Measurements from ENCODE around the gene RASSF3. TPM values are rescaled to one million over a fixed set of nuclear protein-coding genes. Genes with fewer than 3 reads are reported as not detected.
A peak's percentile ranks its signal among the peaks of the same experiment; 100 is the strongest.

Gene RASSF3, protein sequence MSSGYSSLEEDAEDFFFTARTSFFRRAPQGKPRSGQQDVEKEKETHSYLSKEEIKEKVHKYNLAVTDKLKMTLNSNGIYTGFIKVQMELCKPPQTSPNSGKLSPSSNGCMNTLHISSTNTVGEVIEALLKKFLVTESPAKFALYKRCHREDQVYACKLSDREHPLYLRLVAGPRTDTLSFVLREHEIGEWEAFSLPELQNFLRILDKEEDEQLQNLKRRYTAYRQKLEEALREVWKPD
- 29.5 TPM for total RNA-seq

DNA sequence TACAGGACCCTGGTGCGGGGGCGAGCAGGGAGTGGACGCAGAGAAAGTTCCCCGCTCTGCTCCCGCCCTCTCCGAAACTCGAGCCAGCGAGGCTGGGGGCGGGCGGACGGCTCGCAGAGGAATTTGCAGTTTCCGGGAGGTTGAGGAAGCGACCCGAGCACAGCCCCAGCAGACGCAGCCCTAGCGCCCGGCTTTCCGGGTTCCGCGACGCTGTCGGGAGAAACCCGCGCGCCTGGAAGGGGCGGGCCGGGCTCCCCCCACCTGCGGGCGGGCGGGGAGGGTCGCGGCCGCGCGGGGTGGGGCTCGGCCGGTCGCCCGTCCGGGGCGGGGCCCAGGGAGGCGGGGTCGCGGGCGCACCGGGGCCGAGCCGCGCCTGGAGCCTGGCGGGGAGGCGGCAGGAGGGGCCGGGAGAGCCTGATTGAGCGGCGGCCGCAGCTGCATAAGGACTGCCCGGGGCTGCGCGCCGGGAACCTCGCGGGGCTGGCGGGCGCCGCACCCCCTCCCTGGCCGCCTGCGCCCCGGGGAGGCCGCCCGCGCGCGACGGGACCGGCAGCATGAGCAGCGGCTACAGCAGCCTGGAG is at the start of gene RASSF3:
Gene RASSF3 (plus strand): TSS at position 417 of the 581 bp plus-strand sequence. CDS start 138 bp downstream, at position 555.
- intact Hi-C loops (cut with DNase I): loop anchor here (10.0 kb wide), 1 partner anchor 75 kb away; no protein-coding TSS in a partner anchor
- Histone ChIP-seq H3K4me3 (peak within 1 kb of the TSS; percentile 91 to 94), H3K27me3 (no peaks in the 10 kb centered on the region), H3K27ac (peak within 1 kb of the TSS; percentile 93), H3K9me3 (no peaks in the 10 kb centered on the region), H3K36me3 (no peaks in the 10 kb centered on the region), H3K4me1 (peaks cover 12% of the 10 kb centered on the region)
- TF ChIP-seq POLR2A (IDR thresholded peaks at IDR 0.05): peak in 1 of 2 donors; percentile 37
- TF ChIP-seq POLR2AphosphoS5 (IDR thresholded peaks at IDR 0.05; ENCODE audit: insufficient read depth in 1 of 2, low read depth in 1 of 2): peak in 1 of 2 donors; percentile 75
- TF ChIP-seq, protein P1, sequence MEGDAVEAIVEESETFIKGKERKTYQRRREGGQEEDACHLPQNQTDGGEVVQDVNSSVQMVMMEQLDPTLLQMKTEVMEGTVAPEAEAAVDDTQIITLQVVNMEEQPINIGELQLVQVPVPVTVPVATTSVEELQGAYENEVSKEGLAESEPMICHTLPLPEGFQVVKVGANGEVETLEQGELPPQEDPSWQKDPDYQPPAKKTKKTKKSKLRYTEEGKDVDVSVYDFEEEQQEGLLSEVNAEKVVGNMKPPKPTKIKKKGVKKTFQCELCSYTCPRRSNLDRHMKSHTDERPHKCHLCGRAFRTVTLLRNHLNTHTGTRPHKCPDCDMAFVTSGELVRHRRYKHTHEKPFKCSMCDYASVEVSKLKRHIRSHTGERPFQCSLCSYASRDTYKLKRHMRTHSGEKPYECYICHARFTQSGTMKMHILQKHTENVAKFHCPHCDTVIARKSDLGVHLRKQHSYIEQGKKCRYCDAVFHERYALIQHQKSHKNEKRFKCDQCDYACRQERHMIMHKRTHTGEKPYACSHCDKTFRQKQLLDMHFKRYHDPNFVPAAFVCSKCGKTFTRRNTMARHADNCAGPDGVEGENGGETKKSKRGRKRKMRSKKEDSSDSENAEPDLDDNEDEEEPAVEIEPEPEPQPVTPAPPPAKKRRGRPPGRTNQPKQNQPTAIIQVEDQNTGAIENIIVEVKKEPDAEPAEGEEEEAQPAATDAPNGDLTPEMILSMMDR (IDR thresholded peaks at IDR 0.05): no peak
- DNase-seq (ENCODE audit: extremely low spot score in 2 of 2): no peak

DNA sequence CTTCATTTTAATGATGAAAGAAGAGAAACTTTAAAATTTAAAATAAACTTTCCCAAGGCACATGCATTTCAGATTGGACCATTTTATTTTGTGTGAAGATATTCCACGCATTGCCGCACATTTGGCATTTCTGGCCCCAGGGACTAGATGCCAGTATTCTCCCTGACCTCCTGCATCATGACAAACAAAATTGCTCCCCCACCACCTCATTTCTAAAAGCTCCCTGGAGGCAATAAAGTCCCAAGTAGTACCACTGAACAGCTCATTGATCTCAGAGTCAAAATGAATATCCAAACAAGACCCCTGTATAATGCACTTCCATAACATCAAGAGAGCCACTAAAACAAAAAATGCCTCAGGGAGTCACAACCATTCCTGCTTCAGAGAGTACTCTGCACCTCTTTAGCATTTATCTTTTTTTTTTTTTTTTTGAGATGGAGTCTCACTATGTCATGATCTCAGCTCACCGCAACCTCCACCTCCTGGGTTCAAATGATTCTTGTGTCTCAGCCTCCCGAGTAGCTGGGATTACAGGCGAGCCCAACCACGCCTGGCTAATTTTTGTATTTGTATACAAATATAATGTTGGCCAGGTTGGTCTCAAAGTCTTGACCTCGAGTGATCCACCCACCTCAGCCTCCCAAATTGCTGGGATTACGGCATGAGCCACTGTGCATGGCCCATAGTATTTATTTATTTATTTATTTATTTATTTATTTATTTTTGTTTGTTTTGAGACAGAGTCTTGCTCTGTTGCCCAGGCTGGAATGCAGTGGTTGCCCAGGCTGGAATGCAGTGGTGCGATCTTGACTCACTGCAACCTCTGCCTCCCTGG is 48.8 kb upstream of the RASSF3 start:
- Histone ChIP-seq H3K36me3 (no peaks in the 10 kb centered on the region), H3K27ac (no peak overlapping the region), H3K4me3 (no peak overlapping the region), H3K27me3 (no peaks in the 10 kb centered on the region), H3K4me1 (no peaks in the 10 kb centered on the region), H3K9me3 (no peaks in the 10 kb centered on the region)
- intact Hi-C loops (cut with DNase I): loop anchor here (5.0 kb wide), 1 partner anchor 121 kb away; no protein-coding TSS in a partner anchor
- no peak for DNase-seq (ENCODE audit: extremely low spot score in 2 of 2)
- TF ChIP-seq POLR2A (IDR thresholded peaks at IDR 0.05): no peak
- TF ChIP-seq, protein P1 (IDR thresholded peaks at IDR 0.05): no peak
- no peak for TF ChIP-seq POLR2AphosphoS5 (IDR thresholded peaks at IDR 0.05; ENCODE audit: insufficient read depth in 1 of 2, low read depth in 1 of 2)

DNA sequence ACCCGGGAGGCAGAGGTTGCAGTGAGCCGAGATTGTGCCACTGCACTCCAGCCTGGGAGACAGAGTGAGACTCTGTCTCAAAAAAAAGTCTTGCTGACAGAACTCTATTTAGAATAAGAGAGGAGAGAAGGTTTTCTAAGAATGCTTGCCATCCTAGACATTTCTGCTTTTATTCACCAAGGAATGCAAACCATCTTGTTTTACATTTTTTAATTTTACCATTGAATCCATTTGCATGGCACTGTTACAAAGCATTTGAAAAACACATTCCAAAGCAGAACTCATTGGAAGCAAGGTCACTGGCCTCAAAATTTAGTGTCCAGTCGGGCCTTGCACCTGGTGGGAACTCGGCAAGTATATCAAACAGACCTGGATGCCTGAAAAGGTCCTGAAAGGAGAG is 44.2 kb upstream of the RASSF3 start:
- Histone ChIP-seq H3K4me1 (peaks cover 11% of the 10 kb centered on the region), H3K4me3 (no peak overlapping the region), H3K36me3 (no peaks in the 10 kb centered on the region), H3K9me3 (no peaks in the 10 kb centered on the region), H3K27me3 (no peaks in the 10 kb centered on the region), H3K27ac (no peak overlapping the region)
- intact Hi-C loops (cut with DNase I): no loop called here
- TF ChIP-seq, protein P1 (IDR thresholded peaks at IDR 0.05): no peak
- DNase-seq (ENCODE audit: extremely low spot score in 2 of 2): no peak

DNA sequence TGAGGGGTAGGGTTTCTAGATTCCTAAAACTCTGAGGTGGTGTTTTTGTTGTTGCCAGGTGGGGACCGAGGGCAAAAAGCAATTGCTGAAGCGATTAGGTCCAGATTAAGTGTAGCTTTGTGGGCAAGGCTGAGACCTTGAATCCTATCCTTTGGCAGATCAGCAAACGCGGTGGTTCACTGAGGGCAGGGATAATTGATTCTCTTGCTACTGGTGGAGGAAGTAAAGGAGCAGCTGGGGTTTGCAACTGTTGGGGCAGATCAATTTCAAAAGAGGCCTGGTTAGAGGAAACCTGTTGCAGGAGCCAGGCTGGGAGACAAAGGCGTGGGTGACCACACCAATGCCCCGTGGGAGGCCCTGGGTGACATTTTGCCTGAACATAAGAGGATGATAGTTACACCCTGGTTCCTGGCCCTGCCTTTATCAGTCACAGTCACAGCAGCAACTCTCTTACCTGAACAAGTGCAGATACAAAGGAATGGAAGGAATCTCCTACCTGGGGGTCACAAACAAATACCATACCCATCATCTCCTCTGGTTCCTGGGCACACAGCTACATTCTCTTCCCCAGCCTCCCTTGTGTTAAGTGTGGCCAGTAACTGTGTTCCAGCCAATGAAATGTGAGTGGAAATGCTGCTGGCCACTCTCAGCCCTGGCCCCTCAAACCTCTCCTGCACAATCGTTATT is 43.3 kb upstream of the RASSF3 start:
- TF ChIP-seq POLR2A (IDR thresholded peaks at IDR 0.05): no peak
- Histone ChIP-seq H3K27me3 (no peaks in the 10 kb centered on the region), H3K27ac (no peak overlapping the region), H3K36me3 (no peaks in the 10 kb centered on the region), H3K9me3 (no peaks in the 10 kb centered on the region), H3K4me1 (peaks cover 11% of the 10 kb centered on the region), H3K4me3 (no peak overlapping the region)
- intact Hi-C loops (cut with DNase I): no loop called here
- DNase-seq (ENCODE audit: extremely low spot score in 2 of 2): no peak

DNA sequence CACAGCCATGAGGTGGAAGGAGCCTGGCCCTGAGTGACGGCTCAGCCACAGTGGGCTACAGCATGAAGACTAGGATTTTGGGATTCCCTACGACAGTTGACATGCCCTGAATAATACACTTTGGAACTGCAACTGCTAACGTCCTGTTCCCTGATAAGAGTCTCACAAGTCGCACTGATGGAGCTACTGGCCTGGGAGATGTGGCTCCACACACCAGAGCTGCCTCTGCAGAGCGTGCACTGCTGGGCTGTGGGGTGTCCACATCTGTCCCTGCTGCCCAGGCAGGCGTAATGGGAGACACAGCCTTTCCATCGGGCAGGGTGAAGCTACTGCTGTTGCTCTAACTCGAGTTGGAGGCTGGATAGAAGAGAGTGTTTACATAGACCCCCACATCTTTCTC is 42.7 kb upstream of the RASSF3 start:
- no peak for TF ChIP-seq POLR2A (IDR thresholded peaks at IDR 0.05)
- TF ChIP-seq POLR2AphosphoS5 (IDR thresholded peaks at IDR 0.05; ENCODE audit: insufficient read depth in 1 of 2, low read depth in 1 of 2): no peak
- TF ChIP-seq, protein P1 (IDR thresholded peaks at IDR 0.05): no peak
- no peaks in the 10 kb centered on the region for H3K9me3 ChIP-seq
- intact Hi-C loops (cut with DNase I): no loop called here
- no peak overlapping the region for H3K27ac ChIP-seq
- DNase-seq (ENCODE audit: extremely low spot score in 2 of 2): no peak
- no peak overlapping the region for H3K4me3 ChIP-seq
- H3K27me3 ChIP-seq: no peaks in the 10 kb centered on the region
- peaks cover 11% of the 10 kb centered on the region for H3K4me1 ChIP-seq
- no peaks in the 10 kb centered on the region for H3K36me3 ChIP-seq
